Ishikawa (cell line): ENCODE results near the gene PCDH7.

ENCODE experiments used
- CEBPB ChIP-seq: IDR thresholded peaks from 2 replicates; pipeline ENCODE4 v1.6.1; 2012
- CREB1 ChIP-seq: IDR thresholded peaks from 2 replicates; pipeline ENCODE4 v1.6.1; 2012; ENCODE audit warnings: low read depth
- EGR1 ChIP-seq: IDR thresholded peaks from 2 replicates; pipeline ENCODE4 v1.6.1; 2012
- EP300 ChIP-seq: IDR thresholded peaks from 2 replicates; pipeline ENCODE4 v1.6.1; 2012; ENCODE audit warnings: borderline replicate concordance
- FOXM1 ChIP-seq: IDR thresholded peaks from 2 replicates; pipeline ENCODE4 v1.6.1; 2012; ENCODE audit warnings: low read depth, borderline replicate concordance
- NFIC ChIP-seq: IDR thresholded peaks from 2 replicates; pipeline ENCODE4 v1.6.1; 2012
- TAF1 ChIP-seq: IDR thresholded peaks from 2 replicates; pipeline ENCODE4 v1.6.1; 2012; ENCODE audit warnings: low read depth, mild to moderate bottlenecking
- TCF12 ChIP-seq: IDR thresholded peaks from 2 replicates; pipeline ENCODE4 v1.6.1; 2012; ENCODE audit warnings: low read depth
- YY1 ChIP-seq: IDR thresholded peaks from 2 replicates; pipeline ENCODE4 v1.6.1; 2012; ENCODE audit warnings: low read depth
- ZBTB7A ChIP-seq: IDR thresholded peaks from 2 replicates; pipeline ENCODE4 v1.6.1; 2012; ENCODE audit warnings: low read depth
- TF ChIP-seq, protein P1 (sequence below): IDR thresholded peaks from 2 replicates; pipeline ENCODE4 v1.6.1; 2012; ENCODE audit warnings: low read depth, mild to moderate bottlenecking
- TF ChIP-seq, protein P2 (sequence below): IDR thresholded peaks from 2 replicates; pipeline ENCODE4 v1.6.1; 2012
- TF ChIP-seq, protein P3 (sequence below): IDR thresholded peaks from 2 replicates; pipeline ENCODE4 v1.6.1; 2012

DNA sequence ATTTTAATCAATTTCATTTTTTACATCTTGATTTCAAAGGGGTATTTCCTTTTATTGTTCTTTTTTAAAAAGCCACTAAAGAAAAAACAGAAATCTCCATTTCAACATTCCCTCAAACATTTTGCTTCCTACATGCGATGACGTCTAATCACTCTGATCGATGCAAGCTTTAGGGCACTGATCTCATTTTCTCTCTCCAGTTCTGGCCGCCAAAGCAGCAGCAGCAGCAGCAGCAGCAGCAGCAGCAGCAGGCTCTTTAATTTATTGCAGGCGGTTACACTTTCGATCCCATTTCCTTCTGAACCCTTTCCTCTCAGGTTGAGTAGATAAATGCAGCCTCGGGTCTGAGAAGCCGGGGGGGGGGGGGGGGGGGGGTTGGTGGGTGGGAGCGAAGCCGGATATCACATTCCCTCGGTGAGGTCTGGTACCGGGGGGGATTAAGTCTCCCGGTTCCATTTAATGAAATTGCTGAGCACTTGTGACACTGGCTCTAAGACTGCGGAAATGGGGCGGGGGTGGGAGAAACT is 3.4 kb upstream of the PCDH7 start:
- no peak for TF ChIP-seq ZBTB7A
- no peak for TF ChIP-seq TAF1
- TF ChIP-seq YY1 = no peak
- no peak for TF ChIP-seq EP300
- TF ChIP-seq, protein P1, sequence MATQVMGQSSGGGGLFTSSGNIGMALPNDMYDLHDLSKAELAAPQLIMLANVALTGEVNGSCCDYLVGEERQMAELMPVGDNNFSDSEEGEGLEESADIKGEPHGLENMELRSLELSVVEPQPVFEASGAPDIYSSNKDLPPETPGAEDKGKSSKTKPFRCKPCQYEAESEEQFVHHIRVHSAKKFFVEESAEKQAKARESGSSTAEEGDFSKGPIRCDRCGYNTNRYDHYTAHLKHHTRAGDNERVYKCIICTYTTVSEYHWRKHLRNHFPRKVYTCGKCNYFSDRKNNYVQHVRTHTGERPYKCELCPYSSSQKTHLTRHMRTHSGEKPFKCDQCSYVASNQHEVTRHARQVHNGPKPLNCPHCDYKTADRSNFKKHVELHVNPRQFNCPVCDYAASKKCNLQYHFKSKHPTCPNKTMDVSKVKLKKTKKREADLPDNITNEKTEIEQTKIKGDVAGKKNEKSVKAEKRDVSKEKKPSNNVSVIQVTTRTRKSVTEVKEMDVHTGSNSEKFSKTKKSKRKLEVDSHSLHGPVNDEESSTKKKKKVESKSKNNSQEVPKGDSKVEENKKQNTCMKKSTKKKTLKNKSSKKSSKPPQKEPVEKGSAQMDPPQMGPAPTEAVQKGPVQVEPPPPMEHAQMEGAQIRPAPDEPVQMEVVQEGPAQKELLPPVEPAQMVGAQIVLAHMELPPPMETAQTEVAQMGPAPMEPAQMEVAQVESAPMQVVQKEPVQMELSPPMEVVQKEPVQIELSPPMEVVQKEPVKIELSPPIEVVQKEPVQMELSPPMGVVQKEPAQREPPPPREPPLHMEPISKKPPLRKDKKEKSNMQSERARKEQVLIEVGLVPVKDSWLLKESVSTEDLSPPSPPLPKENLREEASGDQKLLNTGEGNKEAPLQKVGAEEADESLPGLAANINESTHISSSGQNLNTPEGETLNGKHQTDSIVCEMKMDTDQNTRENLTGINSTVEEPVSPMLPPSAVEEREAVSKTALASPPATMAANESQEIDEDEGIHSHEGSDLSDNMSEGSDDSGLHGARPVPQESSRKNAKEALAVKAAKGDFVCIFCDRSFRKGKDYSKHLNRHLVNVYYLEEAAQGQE = no peak
- no peak for TF ChIP-seq NFIC
- no peak for TF ChIP-seq CREB1
- TF ChIP-seq EGR1 = no peak
- no peak for TF ChIP-seq FOXM1
- no peak for TF ChIP-seq CEBPB
- TF ChIP-seq, protein P2, sequence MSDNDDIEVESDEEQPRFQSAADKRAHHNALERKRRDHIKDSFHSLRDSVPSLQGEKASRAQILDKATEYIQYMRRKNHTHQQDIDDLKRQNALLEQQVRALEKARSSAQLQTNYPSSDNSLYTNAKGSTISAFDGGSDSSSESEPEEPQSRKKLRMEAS = no peak
- TF ChIP-seq, protein P3, sequence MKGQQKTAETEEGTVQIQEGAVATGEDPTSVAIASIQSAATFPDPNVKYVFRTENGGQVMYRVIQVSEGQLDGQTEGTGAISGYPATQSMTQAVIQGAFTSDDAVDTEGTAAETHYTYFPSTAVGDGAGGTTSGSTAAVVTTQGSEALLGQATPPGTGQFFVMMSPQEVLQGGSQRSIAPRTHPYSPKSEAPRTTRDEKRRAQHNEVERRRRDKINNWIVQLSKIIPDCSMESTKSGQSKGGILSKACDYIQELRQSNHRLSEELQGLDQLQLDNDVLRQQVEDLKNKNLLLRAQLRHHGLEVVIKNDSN = no peak
- TF ChIP-seq TCF12 = no peak
